Neural progenitor cell (in vitro differentiated cells): ENCODE results near the gene PHACTR2.

Experiments
- EZH2phosphoT487 ChIP-seq: fragments of 200-600 bp; sonication (generic); IDR thresholded peaks from 2 replicates; pipeline ENCODE4 v1.6.1; 2017; ENCODE audit warnings: antibody characterized with exemption
- TF ChIP-seq, protein P1 (sequence below): fragments of 200-600 bp; sonication (generic); IDR thresholded peaks from 2 replicates; pipeline ENCODE4 v1.5.1; 2017; ENCODE audit warnings: antibody characterized with exemption, mild to moderate bottlenecking

DNA sequence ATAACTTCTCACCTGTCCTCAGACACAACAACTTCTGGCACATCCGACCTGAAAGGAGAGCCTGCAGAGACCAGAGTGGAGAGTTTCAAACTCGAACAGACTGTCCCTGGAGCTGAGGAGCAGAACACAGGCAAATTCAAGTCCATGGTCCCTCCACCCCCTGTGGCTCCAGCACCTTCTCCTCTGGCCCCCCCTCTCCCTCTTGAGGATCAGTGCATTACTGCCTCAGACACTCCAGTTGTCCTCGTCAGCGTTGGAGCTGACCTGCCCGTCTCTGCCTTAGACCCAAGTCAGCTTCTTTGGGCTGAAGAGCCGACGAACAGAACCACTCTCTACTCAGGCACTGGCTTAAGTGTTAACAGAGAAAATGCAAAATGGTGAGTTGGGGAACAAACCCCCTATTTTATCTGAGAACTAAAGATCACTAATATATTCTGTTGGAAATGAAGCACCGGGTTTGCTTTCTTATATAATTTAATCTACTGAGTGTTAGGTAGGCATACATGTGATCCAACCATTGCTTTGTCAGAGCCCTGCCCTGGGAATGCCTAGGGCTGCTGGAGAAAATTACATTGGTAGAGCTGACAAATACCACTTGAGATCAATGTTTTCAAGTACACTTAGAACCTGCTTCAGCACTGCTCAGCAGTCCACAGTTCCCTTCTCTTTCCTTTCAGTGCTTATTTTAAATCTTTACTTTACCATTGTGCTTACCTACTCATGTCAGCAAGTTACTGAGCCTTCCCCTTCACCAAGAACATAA is 87.8 kb downstream of the PHACTR2 start:
- TF ChIP-seq, protein P1, sequence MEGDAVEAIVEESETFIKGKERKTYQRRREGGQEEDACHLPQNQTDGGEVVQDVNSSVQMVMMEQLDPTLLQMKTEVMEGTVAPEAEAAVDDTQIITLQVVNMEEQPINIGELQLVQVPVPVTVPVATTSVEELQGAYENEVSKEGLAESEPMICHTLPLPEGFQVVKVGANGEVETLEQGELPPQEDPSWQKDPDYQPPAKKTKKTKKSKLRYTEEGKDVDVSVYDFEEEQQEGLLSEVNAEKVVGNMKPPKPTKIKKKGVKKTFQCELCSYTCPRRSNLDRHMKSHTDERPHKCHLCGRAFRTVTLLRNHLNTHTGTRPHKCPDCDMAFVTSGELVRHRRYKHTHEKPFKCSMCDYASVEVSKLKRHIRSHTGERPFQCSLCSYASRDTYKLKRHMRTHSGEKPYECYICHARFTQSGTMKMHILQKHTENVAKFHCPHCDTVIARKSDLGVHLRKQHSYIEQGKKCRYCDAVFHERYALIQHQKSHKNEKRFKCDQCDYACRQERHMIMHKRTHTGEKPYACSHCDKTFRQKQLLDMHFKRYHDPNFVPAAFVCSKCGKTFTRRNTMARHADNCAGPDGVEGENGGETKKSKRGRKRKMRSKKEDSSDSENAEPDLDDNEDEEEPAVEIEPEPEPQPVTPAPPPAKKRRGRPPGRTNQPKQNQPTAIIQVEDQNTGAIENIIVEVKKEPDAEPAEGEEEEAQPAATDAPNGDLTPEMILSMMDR: no peak
- no peak for TF ChIP-seq EZH2phosphoT487
